Measurements from ENCODE around the gene ETFB.

Gene ETFB

GRCh38 chr19:51372649-51373504 lies 6.7 kb upstream of the ETFB start, which contains the start of gene NKG7:
Gene NKG7, minus strand, starts transcription at chr19:51372654. Its CDS starts 119 bp downstream, at chr19:51372535.
- no peak for DNase-seq

GRCh38 chr19:51372021-51372648 lies 5.9 kb upstream of the ETFB start:
- DNase-seq, result no peak

- DNase-seq, result no peak
Observed at GRCh38 chr19:51371186-51371690, 5.0 kb upstream of the ETFB start.

GRCh38 chr19:51370230-51370629 lies 4.0 kb upstream of the ETFB start:
- DNase-seq, result no peak

GRCh38 chr19:51368366-51369282 lies 2.4 kb upstream of the ETFB start, which contains the start of gene CLDND2:
Gene CLDND2, minus strand, starts transcription at chr19:51369003. Its CDS starts 426 bp downstream, at chr19:51368577.
- no peak for DNase-seq

GRCh38 chr19:51367565-51368365 lies 1.6 kb upstream of the ETFB start:
- DNase-seq, result no peak

- no peak for DNase-seq
Observed at GRCh38 chr19:51367255-51367564, 1.0 kb upstream of the ETFB start.

GRCh38 chr19:51366389-51367254 lies 434 bp upstream of the ETFB start:
- DNase-seq, result peak; percentile 71

GRCh38 chr19:51365211-51365964 lies 800 bp downstream of the ETFB start:
- no peak for DNase-seq

GRCh38 chr19:51364200-51365106 lies 1.7 kb downstream of the ETFB start:
- DNase-seq, result no peak

- no peak for DNase-seq
Observed at GRCh38 chr19:51361239-51361638, 4.9 kb downstream of the ETFB start.

- no peak for DNase-seq
Observed at GRCh38 chr19:51359294-51359693, 6.9 kb downstream of the ETFB start.

- DNase-seq, result no peak
Observed at GRCh38 chr19:51357952-51358351, 8.2 kb downstream of the ETFB start.

GRCh38 chr19:51356159-51356801 lies 9.9 kb downstream of the ETFB start:
- DNase-seq, result no peak

GRCh38 chr19:51354742-51355148 lies 11.4 kb downstream of the ETFB start:
- no peak for DNase-seq

GRCh38 chr19:51354103-51354741 lies 12.0 kb downstream of the ETFB start:
- no peak for DNase-seq

- DNase-seq, result no peak
Observed at GRCh38 chr19:51352783-51353360, 13.3 kb downstream of the ETFB start.
